Measurements from ENCODE around the gene RUFY3. TPM values are rescaled to one million over a fixed set of nuclear protein-coding genes. Genes with fewer than 3 reads are reported as not detected.
"Not testable (repeated sequence)": the region's sequence is repeated elsewhere in the genome, so short reads cannot be mapped to it uniquely, and the experiment has no call there.

RUFY3 gene, protein sequence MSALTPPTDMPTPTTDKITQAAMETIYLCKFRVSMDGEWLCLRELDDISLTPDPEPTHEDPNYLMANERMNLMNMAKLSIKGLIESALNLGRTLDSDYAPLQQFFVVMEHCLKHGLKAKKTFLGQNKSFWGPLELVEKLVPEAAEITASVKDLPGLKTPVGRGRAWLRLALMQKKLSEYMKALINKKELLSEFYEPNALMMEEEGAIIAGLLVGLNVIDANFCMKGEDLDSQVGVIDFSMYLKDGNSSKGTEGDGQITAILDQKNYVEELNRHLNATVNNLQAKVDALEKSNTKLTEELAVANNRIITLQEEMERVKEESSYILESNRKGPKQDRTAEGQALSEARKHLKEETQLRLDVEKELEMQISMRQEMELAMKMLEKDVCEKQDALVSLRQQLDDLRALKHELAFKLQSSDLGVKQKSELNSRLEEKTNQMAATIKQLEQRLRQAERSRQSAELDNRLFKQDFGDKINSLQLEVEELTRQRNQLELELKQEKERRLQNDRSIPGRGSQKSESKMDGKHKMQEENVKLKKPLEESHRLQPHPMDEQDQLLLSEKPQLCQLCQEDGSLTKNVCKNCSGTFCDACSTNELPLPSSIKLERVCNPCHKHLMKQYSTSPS
- 75.1 TPM for total RNA-seq

DNA sequence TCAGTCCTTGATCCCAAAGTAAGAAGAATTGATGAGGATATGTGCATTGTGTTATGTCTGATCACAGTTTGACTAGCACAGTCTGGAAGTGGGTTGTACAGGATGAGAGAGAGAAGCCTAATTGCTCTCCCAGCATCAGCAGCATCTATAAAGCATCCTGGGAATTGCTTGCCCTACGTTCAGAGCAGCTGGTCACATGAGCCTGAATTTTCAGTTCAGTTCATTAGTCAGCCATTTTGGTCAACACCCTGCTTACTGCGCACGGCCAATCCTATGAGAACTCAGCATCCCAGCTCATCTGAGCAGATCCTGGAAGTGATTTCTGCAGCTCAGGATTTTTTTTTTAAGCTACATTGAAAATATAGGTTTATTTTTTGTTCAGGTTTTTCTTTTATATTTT is at the start of gene RUFY3:
Gene RUFY3 (plus strand): TSS at position 218 of the 400 bp plus-strand sequence. CDS start 610 bp downstream, outside the sequence.
- peak; percentile 82 for DNase-seq

GRCh38 chr4:70674191-70674590 is 47.6 kb upstream of the RUFY3 start:
- DNase-seq = no peak

DNA sequence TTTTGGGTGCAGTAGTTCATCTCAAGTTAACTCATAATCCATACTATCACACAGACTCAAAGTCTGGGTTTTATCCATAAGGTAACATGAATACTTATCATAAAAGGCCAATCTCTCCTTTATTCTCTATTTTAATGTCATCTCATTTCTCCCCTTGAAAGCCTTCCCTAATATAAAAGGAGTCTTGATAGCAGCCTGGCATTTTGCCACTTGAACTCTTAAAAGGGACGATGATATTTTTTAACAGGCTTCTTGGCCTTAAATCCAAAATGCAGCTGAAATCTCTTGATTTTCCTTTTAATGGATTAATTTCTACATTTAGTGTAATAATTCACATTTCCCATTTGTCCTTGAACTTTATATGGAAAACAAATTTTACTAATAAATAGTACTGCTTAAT is 47.0 kb upstream of the RUFY3 start:
- DNase-seq = no peak

DNA sequence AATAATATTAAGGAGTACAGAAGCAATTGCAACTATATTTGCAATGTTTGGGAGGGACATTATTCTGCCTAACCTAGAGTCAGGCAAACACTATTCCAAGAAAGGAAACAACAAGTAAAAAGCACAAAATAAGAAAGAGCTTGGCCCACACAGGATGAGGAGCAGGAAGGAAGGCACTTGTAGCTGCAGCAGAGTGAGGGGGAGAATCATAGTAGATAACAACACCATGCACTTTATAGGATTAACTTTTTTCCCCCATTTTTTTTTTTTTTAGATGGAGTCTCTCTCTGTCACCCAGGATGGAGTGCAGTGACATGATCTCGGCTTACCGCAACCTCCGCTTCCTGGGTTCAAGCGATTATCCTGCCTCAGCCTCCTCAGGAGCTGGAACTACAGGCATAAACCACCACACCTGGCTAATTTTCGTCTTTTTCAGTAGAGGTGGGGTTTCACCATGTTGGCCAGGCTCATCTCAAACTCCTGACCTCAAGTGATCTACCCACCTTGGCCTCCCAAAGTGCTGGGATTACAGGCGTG is 45.1 kb upstream of the RUFY3 start:
- no peak for DNase-seq

GRCh38 chr4:70678383-70678999 is 43.3 kb upstream of the RUFY3 start:
- no peak for DNase-seq

- DNase-seq = no peak
Measured at GRCh38 chr4:70680934-70681333, 40.8 kb upstream of the RUFY3 start.

GRCh38 chr4:70681704-70682103 is 40.1 kb upstream of the RUFY3 start:
- DNase-seq = no peak

DNA sequence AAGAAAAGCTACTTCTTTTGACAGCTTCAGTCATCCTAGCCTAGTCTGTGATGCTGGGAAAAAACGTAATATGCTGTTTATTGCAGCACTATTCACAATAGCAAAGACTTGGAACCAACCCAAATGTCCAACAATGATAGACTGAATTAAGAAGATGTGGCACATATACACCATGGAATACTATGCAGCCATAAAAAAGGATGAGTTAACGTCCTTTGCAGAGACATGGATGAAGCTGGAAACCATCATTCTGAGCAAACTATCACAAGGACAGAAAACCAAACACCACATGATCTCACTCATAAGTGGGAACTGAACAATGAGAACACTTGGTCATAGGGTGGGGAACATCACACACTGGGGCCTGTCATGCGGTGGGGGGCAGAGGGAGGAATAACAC is 39.6 kb upstream of the RUFY3 start:
- not testable (repeated sequence) for DNase-seq

DNA sequence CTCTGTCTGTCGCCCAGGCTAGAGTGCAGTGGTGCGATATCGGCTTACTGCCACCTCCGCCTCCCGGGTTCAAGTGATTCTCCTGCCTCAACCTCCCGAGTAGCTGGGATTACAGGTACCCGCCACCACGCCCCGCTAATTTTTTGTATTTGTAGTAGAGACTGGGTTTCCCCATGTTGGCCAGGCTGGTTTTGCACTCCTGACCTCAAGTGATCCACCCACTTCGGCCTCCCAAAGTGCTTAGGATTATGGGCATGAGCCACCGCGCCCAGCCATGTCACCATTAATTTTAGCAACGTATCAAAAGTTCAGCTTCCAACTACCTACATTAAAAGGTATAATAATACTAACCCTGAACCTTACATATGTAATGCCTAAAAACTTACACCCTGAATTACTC is 34.4 kb upstream of the RUFY3 start:
- DNase-seq = peak; percentile 1

GRCh38 chr4:70687821-70688794 is 33.7 kb upstream of the RUFY3 start, which contains the start of gene UTP3:
Gene UTP3 (plus strand): TSS chr4:70688532. CDS start chr4:70688678, 146 bp downstream.
- peak; percentile 99 for DNase-seq

- DNase-seq = no peak
Measured at GRCh38 chr4:70688795-70689231, 33.0 kb upstream of the RUFY3 start.

DNA sequence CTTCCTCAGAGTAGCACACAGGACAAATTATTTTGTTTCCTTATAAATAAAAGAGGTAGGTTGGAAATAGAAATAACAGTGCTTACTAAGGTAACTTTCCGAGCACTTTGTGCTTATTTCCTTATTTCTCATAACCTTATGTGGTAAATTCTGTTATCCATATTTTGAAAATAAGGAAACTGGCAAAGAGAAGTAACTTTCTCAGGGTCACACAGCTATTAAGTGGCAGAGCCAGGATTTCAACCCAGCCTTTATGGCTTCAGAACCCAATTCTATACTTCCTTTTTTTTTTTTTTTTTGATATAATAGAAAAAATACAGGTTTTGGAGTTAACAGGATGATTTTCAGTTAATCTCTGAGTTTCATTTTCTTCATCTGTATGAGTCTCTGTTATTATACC is 30.1 kb upstream of the RUFY3 start:
- no peak for DNase-seq

DNA sequence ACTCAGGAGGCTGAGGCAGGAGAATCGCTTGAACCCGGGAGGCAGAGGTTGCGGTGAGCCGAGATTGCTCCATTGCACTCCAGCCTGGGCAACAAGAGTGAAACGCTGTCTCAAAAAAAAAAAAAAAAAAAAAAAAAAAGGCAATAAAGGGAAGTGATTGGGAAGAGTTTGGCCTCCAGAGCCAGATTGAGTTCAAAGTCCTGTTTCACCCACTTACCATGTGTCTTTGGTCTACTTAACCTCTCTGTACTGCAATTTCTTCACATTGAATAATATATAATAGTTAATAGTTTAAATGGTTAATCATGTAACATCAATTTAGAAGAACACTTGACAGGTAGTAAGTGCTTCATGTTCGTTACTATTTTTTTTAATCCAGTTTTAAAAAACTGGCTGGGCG is 27.1 kb upstream of the RUFY3 start:
- not testable (repeated sequence) for DNase-seq

DNA sequence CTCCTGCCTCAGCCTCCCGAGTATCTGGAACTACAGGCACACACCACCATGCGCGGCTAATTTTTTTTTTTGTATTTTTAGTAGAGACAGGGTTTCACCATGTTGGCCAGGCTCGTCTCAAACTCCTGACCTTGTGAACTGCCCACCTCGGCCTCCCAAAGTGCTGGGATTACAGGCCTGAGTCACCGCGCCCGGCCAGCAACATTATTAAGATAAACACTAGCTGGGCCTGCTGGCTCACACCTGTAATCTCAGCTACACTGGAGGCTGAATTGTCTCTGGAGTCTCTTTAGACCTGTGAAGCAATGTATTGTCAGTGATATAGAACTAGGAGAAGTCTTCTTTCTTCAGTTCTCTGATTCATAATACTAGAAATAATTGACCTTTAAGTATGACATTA is 23.3 kb upstream of the RUFY3 start:
- not testable (repeated sequence) for DNase-seq

- no peak for DNase-seq
Measured at GRCh38 chr4:70700712-70701111, 21.1 kb upstream of the RUFY3 start.

- no peak for DNase-seq
Measured at GRCh38 chr4:70701271-70701670, 20.5 kb upstream of the RUFY3 start.

GRCh38 chr4:70702592-70702991 is 19.2 kb upstream of the RUFY3 start:
- not testable (repeated sequence) for DNase-seq

GRCh38 chr4:70703619-70704214 is 18.0 kb upstream of the RUFY3 start:
- peak; percentile 15 for DNase-seq

DNA sequence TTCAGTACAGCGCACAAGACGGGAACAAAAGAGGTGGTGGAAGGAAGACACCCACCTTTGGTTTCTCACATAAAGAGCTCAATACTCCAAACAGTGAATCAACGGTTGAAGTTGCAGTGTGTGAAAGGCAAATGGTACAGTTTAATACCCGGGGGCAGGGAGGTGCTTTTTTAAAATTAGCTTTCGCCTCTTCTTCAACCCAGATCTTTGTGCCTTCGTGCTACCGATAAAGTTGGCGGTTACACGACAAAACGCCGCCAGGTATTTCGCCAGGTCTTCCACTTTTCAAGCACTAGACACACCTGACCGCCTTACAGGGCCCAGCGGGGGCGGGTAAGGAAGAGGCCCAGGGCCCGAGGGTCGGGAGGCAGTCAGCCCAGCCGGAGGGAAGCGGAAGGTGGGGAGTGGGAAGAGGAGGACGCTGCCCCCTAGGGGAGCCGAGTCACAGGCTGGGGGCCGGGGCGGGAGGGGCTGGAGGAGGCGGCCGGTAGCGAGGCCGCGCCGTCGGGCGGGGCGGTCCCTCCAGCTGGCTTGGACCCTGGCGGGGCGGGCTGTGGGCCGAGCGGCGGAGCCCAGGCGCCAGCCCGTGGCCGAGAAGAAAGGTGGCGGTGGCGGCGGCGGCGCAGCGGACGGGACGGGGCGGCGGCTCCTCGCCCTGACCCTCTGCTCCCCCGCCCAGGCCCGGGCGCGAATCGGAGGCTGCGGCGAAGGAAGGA is 17.4 kb upstream of the RUFY3 start:
- peak; percentile 63 for DNase-seq

- DNase-seq = no peak
Measured at GRCh38 chr4:70704931-70705182, 16.9 kb upstream of the RUFY3 start.

All from skin of body (tissue), 2 donors.